ENCODE measurements around the gene NLRC4.
"Not testable (repeated sequence)": the region's sequence is repeated elsewhere in the genome, so short reads cannot be mapped to it uniquely, and the experiment has no call there.

Gene NLRC4

DNA sequence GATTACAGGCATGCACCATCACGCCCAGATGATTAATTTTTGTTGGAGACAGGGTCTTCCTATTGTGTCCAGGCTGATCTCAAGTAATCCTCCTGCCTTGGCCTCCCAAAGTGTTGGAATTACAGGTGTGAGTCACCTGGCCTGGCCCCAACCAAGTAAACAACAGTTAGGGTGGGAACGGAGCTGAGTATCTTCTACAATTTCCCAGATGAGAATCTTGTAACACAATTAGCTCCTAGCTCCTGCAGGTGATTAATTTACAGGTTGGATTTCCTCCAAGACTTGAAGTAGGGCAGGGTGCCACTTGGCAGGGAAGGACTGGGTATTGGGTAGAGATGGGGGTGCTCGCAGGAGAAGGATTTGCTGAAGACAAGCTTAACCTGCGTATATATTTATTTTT, 17.8 kb downstream of the NLRC4 start:
- no peak for DNase-seq

DNA sequence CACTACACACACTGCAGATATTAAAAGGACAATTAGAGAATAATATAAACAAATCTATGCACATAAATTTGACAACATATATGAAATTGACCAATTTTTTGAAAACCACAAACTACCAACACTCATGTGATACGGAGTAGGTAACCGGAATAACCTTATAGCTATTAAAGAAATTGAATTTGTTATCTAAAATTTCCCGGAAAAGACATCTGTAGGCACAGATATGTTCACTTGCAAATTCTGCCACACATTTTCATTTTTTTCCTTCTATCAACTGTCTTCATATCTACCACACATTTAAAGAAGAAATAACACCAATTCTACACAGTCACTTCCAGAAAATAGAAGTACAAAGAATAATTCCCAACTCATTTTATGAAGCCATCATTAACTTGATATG, 22.4 kb downstream of the NLRC4 start:
- no peak for DNase-seq

- DNase-seq, result no peak
Observed at GRCh38 chr2:32237996-32238395, 26.7 kb downstream of the NLRC4 start.

DNA sequence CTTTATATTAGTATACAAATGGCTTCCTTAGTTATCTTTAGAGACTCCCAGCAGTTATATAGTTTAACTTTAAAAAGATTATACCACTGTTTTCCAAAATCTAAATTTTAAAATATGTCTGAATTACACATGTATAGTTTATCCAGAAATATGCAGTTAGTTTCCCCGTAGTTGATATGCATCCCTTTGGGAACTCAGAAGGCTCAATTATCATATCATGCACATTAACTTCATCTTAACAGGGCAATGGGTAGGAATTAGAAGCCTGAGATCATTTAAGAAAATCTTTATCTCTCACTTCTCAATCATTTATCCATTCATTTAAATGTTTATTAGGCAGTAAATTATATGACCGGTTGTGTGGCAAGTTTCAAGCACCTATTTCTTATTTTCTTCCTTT, 27.2 kb downstream of the NLRC4 start:
- DNase-seq, result no peak

GRCh38 chr2:32235315-32235714, 29.4 kb downstream of the NLRC4 start:
- DNase-seq, result no peak

- DNase-seq, result no peak
Observed at GRCh38 chr2:32231959-32232358, 32.7 kb downstream of the NLRC4 start.

DNA sequence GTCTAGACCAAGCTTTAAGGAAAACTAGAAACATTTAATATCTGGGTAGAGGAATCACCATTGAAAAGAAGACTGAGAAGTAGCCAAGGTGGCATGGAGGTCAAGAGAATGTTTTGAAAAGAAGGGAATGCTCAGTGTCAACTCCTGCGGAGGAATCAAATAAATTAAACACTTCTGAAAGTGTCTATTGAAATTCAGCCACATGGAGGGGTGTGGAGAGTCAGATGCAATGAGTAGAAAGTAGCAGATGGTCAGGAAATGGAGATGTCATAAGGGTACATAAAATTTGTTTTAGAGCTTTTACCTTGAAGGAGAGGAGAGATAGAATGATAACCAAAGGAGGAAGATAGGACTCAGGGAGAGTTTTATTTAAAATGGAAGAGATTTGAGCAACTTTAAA, 35.1 kb downstream of the NLRC4 start:
- DNase-seq, result no peak

DNA sequence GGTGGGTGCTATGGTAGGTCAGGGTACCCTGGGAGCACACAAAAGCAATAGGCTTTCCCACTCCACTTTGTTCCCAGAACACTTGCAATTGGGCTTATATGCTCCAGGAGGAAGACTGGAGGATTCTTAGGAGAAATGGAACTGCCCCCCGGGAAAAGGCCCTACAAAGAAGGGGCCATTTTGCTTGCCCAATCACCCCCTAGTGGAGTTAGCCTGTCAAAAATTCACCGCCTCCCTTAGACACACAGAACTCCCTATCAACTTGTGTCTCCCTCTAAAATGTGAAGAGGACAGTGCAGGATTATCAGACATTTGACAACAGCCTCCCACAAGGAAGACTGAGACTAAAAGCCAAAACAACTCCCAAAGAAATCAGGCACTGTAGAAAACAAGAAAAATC, 36.5 kb downstream of the NLRC4 start:
- DNase-seq, result no peak

GRCh38 chr2:32227492-32227891, 37.2 kb downstream of the NLRC4 start:
- no peak for DNase-seq

DNA sequence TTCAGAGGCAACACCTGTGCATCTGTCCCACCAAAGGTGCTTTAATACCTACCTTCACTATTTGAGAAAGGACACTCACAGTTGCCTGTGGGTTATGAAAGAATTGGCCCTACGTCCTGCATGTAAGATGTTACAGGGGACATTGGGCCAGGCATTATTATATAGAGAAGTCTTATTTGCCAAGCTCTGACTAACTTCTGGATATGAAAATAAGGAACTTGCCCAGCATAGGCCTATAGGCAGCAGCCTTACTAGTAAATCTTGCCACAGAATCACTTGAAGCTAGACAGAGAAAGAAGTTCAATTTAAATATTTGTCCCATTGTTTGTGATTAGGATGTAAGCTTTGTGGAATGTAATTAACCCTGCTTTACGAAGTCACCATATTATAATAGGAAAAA, 41.7 kb downstream of the NLRC4 start:
- DNase-seq, result no peak

DNA sequence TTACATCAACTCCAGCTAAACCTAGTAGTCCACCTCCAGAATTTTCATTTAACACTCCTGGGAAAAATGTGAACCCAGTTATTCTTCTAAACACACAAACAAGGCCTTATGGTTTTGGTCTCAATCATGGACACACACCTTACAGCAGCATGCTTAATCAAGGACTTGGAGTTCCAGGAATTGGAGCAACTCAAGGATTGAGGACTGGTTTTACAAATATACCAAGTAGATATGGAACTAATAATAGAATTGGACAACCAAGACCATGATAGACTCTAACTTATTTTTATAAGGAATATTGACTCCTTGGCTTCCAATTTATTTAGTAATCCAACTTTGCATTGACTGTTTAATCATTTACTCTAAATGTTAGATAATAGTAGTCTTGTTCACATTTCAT, 44.2 kb downstream of the NLRC4 start:
- no peak for DNase-seq

GRCh38 chr2:32212295-32212694, 52.4 kb downstream of the NLRC4 start:
- DNase-seq, result no peak

- DNase-seq, result no peak
Observed at GRCh38 chr2:32210767-32211408, 53.8 kb downstream of the NLRC4 start.

- DNase-seq, result not testable (repeated sequence)
Observed at GRCh38 chr2:32203428-32203827, 61.3 kb downstream of the NLRC4 start.

DNA sequence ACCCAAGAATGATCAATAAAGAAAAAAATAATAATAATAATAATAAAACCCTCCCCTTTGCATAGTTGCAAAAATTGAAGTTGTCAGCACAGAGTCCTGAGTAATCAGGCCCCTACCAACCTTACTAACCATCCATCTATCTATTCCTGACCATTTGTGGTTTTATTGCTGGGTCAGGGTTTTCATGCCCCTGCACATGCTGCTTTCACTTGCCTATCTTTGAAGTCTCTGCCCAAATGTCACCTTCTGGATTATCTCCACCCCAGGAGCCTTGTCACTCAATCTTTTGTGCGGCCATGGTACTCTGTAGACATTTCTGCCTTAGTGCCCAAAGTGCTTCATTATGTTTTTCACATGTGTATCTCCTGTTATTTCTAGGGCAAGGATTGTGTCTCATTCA, 63.9 kb downstream of the NLRC4 start:
- no peak for DNase-seq

DNA sequence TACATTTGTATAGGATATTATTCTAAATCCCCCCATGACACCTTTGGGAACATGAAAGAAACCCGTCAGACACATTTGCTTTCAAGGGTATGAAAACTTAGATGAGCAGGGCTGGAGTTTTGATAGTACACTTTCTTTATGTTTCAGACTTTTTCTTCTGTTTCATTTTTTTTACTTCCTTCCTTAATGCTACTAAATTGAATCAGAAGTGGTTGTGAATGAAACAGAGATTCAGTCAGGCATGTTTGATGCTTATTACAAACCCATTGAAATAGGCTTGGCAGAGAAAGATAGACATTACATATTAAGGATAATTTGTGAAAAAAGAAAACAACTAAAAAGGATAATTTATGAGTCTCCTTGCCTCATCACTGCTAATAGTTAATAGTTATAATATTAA, 72.3 kb downstream of the NLRC4 start:
- DNase-seq, result no peak

GRCh38 chr2:32189011-32189410, 75.7 kb downstream of the NLRC4 start:
- DNase-seq, result no peak

- no peak for DNase-seq
Observed at GRCh38 chr2:32182667-32183066, 82.0 kb downstream of the NLRC4 start.

All from EL (cell line).